Stimulated activated CD4-positive, alpha-beta T cell treated with anti-CD3 and anti-CD28 coated beads, Interleukin-15, amount 100 ng/mL, for 1 hour (primary cell): ENCODE data around the gene SAMHD1.
"Not testable (repeated sequence)": the region's sequence is repeated elsewhere in the genome, so short reads cannot be mapped to it uniquely, and the experiment has no call there.

Experiments used
- DNase-seq, 2 donors: peaks; one replicate each; pipeline ENCODE4 v3.0.0-alpha.2; 2020; ENCODE audit warnings: low read depth in 1 of 2, low spot score in 1 of 2

SAMHD1 gene

DNA sequence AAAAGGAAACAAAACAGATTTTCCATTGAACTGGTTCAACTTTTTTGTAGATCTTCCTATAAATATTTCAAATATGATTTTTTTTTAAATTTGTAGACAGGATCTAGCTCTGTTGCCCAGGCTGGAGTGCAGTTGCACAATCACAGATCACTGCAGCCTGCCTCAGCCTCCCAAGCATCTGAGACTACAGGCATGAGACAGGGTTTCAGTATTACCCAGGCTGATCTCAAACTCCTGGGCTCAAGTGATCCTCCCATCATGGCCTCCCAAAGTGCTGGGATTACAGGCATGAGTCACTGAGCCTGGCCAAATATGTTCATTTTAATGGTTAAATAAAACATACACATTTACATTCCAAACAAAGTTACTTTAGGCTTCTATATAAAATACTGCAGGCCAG, 33.6 kb downstream of the SAMHD1 start:
- no peak for DNase-seq

DNA sequence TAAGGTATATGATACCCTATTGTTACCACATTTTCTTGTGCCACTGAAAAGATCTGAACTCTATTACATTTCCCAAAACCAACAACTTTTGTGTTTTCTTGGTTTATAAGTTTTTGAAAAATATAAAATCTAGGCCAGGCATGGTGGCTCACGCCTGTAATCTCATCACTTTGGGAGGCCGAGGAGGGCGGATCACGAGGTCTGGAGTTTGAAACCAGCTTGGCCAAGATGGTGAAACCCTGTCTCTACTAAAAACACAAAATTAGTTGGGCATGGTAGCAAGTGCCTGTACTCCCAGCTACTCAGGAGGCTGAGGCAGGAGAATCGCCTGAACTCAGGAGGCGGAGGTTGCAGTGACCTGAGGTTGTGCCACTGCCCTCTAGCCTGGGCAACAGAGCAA, 34.3 kb downstream of the SAMHD1 start:
- no peak for DNase-seq

DNA sequence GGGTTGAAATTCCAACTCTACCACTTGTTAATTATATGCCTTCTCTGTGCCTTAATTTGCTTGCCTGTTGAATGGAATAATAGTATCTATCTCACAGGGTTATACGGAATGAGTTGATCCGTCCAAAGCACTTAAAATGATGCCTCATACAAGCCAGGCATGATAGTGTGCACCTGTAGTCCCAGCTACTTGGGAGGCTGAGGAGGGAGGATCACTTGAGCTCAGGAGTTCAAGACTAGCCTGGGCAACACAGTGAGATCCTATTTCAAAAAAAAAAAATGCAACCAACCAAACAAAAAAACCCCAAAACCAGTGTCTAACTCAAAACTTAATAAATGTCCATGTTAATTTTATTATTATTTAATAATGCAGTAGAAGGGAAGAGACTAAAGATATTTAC, 35.3 kb downstream of the SAMHD1 start:
- DNase-seq = no peak

GRCh38 chr20:36908603-36909002, 42.9 kb downstream of the SAMHD1 start:
- no peak for DNase-seq

DNA sequence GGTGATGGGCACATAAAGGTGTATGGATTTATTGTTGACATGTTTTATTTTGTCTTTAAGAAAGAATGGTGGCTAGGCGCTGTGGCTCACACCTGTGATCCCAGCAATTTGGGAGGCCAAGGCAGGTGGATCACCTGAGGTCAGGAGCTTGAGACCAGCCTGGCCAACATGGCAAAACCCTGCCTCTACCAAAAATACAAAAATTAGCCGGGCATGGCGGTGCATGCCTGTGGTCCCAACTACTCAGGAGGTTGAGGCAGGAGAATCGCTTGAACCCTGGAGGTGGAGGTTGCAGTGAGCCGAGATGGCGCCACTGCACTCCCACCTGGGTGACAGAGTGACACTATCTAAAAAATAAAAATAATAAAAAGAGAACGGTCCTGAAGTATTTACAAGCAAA, 45.4 kb downstream of the SAMHD1 start:
- DNase-seq = not testable (repeated sequence)

- not testable (repeated sequence) for DNase-seq
Observed at GRCh38 chr20:36905566-36905965, 45.9 kb downstream of the SAMHD1 start.

GRCh38 chr20:36904690-36905089, 46.8 kb downstream of the SAMHD1 start:
- no peak for DNase-seq

GRCh38 chr20:36895036-36895435, 56.5 kb downstream of the SAMHD1 start:
- no peak for DNase-seq

GRCh38 chr20:36893801-36894200, 57.7 kb downstream of the SAMHD1 start:
- no peak for DNase-seq

DNA sequence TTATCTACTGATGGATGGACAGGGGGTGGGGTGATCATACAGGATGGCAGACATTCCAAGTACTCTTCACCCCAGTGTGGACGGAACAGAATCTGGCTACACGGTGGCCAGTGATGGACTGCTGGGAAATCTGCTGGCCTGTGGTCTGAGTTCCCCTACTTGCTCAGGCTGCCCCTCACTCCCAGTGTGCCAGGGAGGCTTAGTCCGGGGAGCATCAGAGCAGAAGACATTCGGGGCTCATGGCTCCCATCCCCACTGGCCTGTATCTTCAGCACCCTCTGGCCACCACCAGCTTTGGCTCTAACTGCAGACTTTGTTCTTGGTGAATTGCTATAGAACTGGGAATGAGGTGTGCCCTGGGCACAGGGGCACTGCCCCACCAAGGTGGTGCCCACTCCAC, 60.3 kb downstream of the SAMHD1 start:
- DNase-seq = no peak

GRCh38 chr20:36890586-36890985, 60.9 kb downstream of the SAMHD1 start:
- no peak for DNase-seq

- no peak for DNase-seq
Observed at GRCh38 chr20:36888880-36889516, 62.5 kb downstream of the SAMHD1 start.

DNA sequence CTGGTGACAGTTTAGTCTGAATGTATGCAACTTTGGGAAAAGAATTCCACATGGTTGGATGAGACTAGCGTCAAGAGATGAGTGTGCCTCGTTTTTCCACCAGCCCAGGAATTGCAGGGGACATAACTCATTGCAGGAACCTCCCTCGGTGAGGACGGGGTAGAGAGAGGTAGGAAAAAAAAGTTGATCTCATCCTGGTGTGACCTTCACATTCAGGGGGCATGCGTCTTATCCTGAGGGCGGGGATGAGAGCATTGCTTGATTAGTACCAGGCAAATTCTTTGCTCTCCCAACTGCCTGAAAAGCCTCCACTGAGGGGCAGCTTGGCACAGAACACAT, 63.8 kb downstream of the SAMHD1 start:
- DNase-seq = no peak

DNA sequence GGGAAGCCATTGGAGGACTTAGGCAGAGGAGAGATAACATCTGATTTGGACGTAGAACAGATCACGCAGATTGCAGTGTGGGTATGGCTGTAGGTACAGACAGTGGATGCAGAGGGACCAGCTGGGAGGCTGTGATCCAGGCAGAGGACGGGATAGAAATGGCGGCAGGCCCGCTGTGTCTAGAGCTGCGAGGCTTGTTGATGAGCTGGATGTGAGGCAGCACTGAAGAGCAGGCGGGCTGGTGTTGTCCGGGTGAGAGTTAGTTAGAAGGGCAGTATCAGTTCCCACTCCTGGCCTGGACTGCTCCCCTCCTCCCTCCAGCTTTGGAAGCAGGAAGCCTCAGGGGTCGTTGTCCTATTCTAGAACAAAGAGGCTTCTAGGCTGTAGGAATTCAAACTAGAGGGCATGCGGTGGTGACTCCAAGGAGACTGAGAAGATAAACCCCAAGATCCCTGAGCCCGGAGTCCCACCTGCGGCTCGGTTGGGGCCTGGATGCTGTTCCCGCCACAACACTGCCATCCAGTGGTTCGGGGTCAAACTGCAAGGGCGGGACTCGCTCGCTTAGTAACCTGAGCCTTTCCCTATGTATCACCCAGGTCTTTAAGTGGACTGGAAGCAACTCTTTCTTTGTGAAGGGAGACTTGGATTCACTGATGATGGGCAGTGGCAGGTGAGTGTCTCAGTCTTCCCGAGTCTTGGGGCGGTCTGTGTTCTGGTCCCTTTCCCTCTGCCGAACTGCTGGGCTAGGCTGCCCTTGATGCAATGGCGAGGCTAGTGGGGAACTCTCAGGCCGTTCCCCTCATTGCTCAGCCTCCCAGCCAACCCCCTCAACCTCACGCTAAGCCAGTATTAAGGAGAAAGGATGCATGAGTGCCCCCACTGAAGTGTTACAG, 64.4 kb downstream of the SAMHD1 start:
- DNase-seq = peak; percentile 61 to 79

DNA sequence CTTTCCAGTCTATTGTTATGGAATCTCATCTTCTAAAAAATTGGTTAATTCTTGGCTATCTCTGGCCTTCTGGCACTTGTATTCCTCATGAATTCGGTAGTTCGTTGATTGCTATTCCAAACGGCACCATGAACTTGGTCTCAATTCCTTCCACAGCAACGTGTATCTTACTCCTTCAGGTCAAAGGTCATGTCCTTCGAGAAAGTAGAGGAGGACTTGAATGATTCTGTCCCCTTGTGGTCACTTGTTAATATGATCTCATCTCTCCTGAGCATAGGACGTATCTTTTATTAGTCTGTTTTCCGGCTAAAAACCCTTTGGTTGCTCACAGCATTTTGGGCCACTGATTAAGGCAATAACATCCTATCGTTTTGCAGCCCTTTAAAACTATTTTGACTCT, 66.2 kb downstream of the SAMHD1 start:
- DNase-seq = no peak

GRCh38 chr20:36883977-36884535, 67.5 kb downstream of the SAMHD1 start:
- DNase-seq = no peak

- no peak for DNase-seq
Observed at GRCh38 chr20:36881888-36882287, 69.6 kb downstream of the SAMHD1 start.

DNA sequence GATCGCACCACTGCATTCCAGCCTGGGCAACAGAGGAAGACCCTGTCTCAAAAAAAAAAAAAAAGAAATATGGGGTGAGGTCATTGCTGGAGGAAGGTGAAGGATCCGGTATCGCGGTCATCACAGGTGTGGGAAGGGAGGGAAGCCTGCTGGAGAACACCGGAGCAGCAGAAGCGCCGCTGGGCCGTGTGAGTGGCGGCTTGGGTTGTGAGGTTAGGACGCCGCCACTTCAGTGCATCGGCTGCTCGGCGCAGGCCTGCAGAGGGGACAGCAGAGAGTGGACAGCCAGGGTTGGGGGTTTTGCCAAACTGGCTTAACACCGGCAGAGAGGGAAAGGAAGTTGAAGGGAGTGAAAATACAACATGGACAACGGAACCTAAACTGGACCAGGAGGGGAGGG, 70.2 kb downstream of the SAMHD1 start:
- no peak for DNase-seq

GRCh38 chr20:36880741-36881250, 70.7 kb downstream of the SAMHD1 start:
- DNase-seq = no peak

DNA sequence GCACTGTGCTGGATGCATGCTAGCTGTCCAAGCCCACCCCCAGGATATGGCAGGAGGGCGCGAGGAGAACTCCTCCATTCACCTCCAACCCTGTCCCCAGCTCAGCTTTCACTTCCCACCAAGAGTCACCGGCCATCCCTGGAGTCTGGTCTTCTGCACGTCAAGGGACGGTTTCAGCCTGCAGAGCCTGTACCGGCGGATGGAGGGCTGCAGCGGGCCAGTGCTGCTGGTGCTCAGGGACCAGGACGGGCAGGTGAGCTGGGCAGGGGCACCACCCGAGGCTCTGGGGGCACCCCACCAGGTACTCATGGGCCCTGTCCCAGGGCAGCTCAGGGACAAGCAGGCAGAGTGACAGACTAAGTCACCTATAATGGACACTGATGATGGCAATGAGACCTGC, 72.6 kb downstream of the SAMHD1 start:
- DNase-seq = no peak

GRCh38 chr20:36876473-36876833, 75.1 kb downstream of the SAMHD1 start:
- DNase-seq = no peak
